ENCODE data around the gene CHCHD6. TPM values are rescaled to one million over a fixed set of nuclear protein-coding genes. Genes with fewer than 3 reads are reported as not detected.

The CHCHD6 gene
- total and polyA plus RNA-seq, 2 of the 4 experiments (the other 2 are of a cell fraction) = 18.8 to 28.9 TPM

- H4K20me1 ChIP-seq (ENCODE audit: insufficient read depth, low read length) = peaks cover 8% of the 10 kb centered on the region; the same call in 1 of the 2 replicates
- in situ Hi-C loops (cut with MboI; ENCODE audit: low sequenced_read_pairs) (no loop called here), dilution Hi-C loops (cut with HindIII; ENCODE audit: low sequenced_read_pairs, unreplicated experiment) (no loop called here), intact Hi-C loops (cut with micrococcal nuclease) (no loop called here)
- peak overlapping the region; percentile 35; the same call in 1 of the 2 replicates for H3K56ac ChIP-seq (ENCODE audit: extremely low read depth, insufficient read depth, low read length)
- no peak overlapping the region for H3K18ac ChIP-seq (ENCODE audit: low read depth, low read length)
- TF ChIP-seq SMC3 (IDR thresholded peaks at IDR 0.05; ENCODE audit: low read depth, low read length) (no peak), POLR2A (IDR thresholded peaks at IDR 0.05; ENCODE audit: low read depth, low read length) (no peak), ELK1 (IDR thresholded peaks at IDR 0.05; ENCODE audit: borderline replicate concordance, low read depth, low read length) (no peak), RAD21 (IDR thresholded peaks at IDR 0.05; ENCODE audit: low read length) (no peak), MAZ (IDR thresholded peaks at IDR 0.05; ENCODE audit: borderline replicate concordance, low read depth, low read length) (no peak), FOS (IDR thresholded peaks at IDR 0.05; ENCODE audit: low read depth, low read length) (no peak), BHLHE40 (IDR thresholded peaks at IDR 0.05; ENCODE audit: low read depth, low read length) (no peak), MXI1 (IDR thresholded peaks at IDR 0.05; ENCODE audit: borderline replicate concordance, low read depth, low read length) (no peak)
- WGBS, 2 experiments (ENCODE audit: extremely low coverage in 2 of 2, insufficient read length in 1 of 2) = 83% methylated on average over 2 of the region's 3 CpGs; no CpG with 5 or more reads in 1 of the 2 experiments
- H3K27ac ChIP-seq (ENCODE audit: insufficient read depth, low read length) = peak overlapping the region; percentile 19; the same call in 1 of the 2 replicates
- peak overlapping the region; percentile 51; the same call in 1 of the 2 replicates for H2BK20ac ChIP-seq (ENCODE audit: low read depth, low read length)
- peak overlapping the region; percentile 66; the same call in 1 of the 2 replicates for H4K91ac ChIP-seq (ENCODE audit: insufficient read depth, low read depth, low read length)
- peaks cover 13% of the 10 kb centered on the region for H3K9me1 ChIP-seq (ENCODE audit: insufficient read depth, low read length)
- peak overlapping the region; percentile 12 for H3K4ac ChIP-seq (ENCODE audit: low read depth, low read length)
- no peak overlapping the region for H2AK9ac ChIP-seq (replicated peaks; ENCODE audit: low read depth, low read length, poor library complexity)
- H4K5ac ChIP-seq (ENCODE audit: low read depth, low read length) = no peak overlapping the region; the same call in 1 of the 2 replicates
- H3K23ac ChIP-seq (ENCODE audit: low read depth, low read length) = peak overlapping the region; percentile 2; the same call in 1 of the 2 replicates
- no peaks in the 10 kb centered on the region for H3K27me3 ChIP-seq (ENCODE audit: control insufficient read depth, insufficient read depth, low read length)
- H3K14ac ChIP-seq (replicated peaks; ENCODE audit: low read depth, low read length) = peak overlapping the region; percentile 54
- peak overlapping the region; percentile 48 for H3K4me2 ChIP-seq (ENCODE audit: low read depth, low read length)
- H3K9me3 ChIP-seq (ENCODE audit: control insufficient read depth, insufficient read depth, low read length) = no peaks in the 10 kb centered on the region
- ChIA-PET POLR2A (ENCODE audit: unreplicated experiment) (no interaction called here), CTCF (no interaction called here)
- no peak overlapping the region for H3K9ac ChIP-seq (ENCODE audit: low read depth, low read length)
- peak overlapping the region; percentile 91 for H2BK5ac ChIP-seq (ENCODE audit: low read depth, low read length, poor library complexity, severe bottlenecking)
- no peak for DNase-seq
- H4K8ac ChIP-seq (ENCODE audit: low read depth in 2 of 2, low read length in 2 of 2) = peak overlapping the region in 1 of 2 experiments; percentile 11; a peak in 2 of 4 replicates
- no peak overlapping the region; the same call in 1 of the 2 replicates for H2AK5ac ChIP-seq (ENCODE audit: low read depth, low read length)
- peaks cover 8 to 9% of the 10 kb centered on the region in 2 experiments; a peak in 2 of 4 replicates for H3K79me1 ChIP-seq (ENCODE audit: low read depth in 1 of 2, low read length in 2 of 2)
- peak overlapping the region; percentile 29; the same call in 2 of the 3 replicates for H2BK15ac ChIP-seq (ENCODE audit: low read depth, low read length)
- peak overlapping the region; percentile 29 for H2BK120ac ChIP-seq (ENCODE audit: low read depth, low read length)
- peaks cover 15% of the 10 kb centered on the region for H3K4me1 ChIP-seq (ENCODE audit: control insufficient read depth, insufficient read depth, low read length)
- ATAC-seq (ENCODE audit: low read depth) = peak; percentile 3; the same call in 1 of the 2 replicates
- BruUV-seq (replicated peaks) = no TSS peak
- no peaks in the 10 kb centered on the region for H3K36me3 ChIP-seq (ENCODE audit: control insufficient read depth, insufficient read depth, low read length)
- H2AFZ ChIP-seq (replicated peaks; ENCODE audit: low read length, poor library complexity) = peak overlapping the region; percentile 72
- no peak overlapping the region for H3K4me3 ChIP-seq (ENCODE audit: insufficient read depth, low read depth, low read length)
Observed at GRCh38 chr3:126781406-126781805, 77.4 kb downstream of the CHCHD6 start.

All from IMR-90 (cell line).